GM13977 (cell line): Measurements from ENCODE around the gene CELF5.

ENCODE experiments used
- DNase-seq: peaks from one replicate; pipeline ENCODE4 v3.0.0; 2012; ENCODE audit warnings: low spot score
- CTCF ChIP-seq: IDR thresholded peaks from 2 replicates; pipeline ENCODE4 v1.5.1; 2012; ENCODE audit warnings: mild to moderate bottlenecking, control low read depth; ENCODE audit not compliant: insufficient read depth; ENCODE audit errors: extremely low read depth, missing control alignments
- in situ Hi-C: fragments of 300-500 bp; cut with MboI; formaldehyde crosslinking; loops from one replicate; pipeline ENCODE4 v1.12.0; 2022; ENCODE audit warnings: low sequenced_read_pairs, low pct_unique_long_range_greater_than_20kb, mixed read lengths, inconsistent platforms; ENCODE audit not compliant: unreplicated experiment

The CELF5 gene

DNA sequence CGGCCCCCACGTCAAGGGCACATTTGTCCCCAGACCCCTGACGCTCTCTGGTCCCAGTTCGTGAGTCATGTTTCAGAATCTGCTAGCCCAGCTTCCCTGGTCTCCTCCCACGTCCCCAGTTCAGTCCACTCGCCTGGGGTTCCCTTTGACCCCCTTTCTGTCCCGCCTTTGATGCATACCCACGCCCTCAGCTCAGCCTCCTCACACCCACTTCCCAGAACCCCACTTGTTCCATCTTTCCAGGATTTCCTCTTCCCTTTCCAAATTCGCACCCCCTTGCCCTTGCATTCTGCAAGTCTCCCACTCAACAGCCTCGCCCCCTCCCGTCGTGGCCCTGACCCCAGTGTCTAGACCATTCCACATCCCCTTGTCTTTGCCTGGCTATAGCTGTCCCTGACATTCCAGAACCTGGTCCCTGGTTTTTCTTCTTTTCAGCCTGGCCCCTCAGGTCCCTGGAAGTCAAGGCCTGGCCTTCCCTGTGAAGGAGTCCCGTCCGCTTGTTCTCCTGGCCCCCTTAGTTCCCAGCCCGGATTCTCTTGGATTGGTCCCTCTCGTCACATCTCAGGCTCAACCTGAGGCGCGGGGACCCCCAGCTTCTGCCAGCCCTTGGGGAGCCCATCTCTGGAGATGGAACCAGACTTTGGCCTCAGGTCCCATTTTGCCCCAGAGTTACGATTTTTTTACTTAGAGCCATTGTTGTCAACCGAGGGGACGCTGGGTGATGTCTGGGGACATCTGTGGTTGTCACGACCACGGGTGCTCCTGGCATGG lies 37.4 kb upstream of the CELF5 start:
- in situ Hi-C loops: no loop called here
- peak; percentile 26 for DNase-seq
- TF ChIP-seq CTCF: no peak

- TF ChIP-seq CTCF: no peak
- in situ Hi-C loops: no loop called here
- DNase-seq: no peak
Observed at GRCh38 chr19:3187662-3188511, 36.6 kb upstream of the CELF5 start.

GRCh38 chr19:3188627-3189596 lies 35.5 kb upstream of the CELF5 start:
- no peak for DNase-seq
- in situ Hi-C loops: no loop called here
- TF ChIP-seq CTCF: no peak

- in situ Hi-C loops: no loop called here
- DNase-seq: no peak
- no peak for TF ChIP-seq CTCF
Observed at GRCh38 chr19:3189702-3190469, 34.6 kb upstream of the CELF5 start.

DNA sequence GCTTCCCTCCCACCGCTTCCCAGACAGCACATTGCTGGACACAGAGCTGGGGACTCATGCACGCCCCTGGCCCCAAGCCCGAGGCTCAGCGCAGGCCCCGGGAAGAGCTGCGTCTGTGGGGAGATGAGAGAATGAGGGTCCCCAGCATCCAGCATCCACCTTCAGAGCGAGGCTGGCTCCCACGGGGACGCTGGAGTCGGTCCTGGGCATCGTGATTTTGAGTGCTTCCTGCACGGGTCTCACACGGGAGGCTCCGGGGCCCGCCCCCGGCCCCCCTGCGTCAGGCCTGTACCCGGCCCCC lies 34.0 kb upstream of the CELF5 start:
- in situ Hi-C loops: no loop called here
- TF ChIP-seq CTCF: no peak
- DNase-seq: no peak
